HG03439 (cell line): ENCODE results near the gene CDC37L1.
A peak's percentile ranks its signal among the peaks of the same experiment; 100 is the strongest.

Experiments
- ATAC-seq: cut with Tn5 transposase; IDR thresholded peaks from one replicate; pipeline ENCODE4 v1.9.1; 2021; ENCODE audit warnings: mild to moderate bottlenecking, moderate library complexity; ENCODE audit not compliant: unreplicated experiment

Gene CDC37L1

DNA sequence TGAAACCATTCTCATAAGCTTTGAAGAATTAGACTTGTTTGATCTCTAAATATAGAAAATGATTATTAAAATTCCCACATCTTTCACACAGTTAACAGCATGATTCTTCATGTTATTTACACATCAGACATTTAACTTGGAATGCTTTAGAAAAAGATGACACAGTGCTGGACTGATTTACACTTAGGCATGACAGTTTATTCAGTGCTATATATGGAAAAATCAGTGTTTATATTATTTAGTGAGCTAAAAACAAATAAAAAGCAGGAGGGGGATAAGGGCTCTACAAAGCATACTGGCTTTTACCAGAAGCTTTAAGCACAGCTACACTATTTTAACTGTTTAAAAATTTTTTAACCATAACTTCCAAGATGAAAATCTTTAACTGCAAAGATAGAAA, 30.0 kb downstream of the CDC37L1 start:
- ATAC-seq = no peak

DNA sequence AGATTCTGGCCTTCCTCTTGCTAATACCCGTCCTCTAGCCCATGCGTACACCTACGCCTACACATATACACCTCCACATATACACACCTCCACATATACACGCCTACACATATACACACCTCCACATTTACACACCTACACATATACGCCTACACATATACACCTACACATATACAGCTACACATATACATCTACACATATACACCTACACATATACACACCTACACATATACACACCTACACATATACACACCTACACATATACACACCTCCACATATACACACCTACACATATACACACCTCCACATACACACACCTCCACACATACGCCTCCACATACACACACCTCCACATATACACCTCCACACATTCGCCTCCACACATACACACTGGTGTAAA, 34.5 kb downstream of the CDC37L1 start:
- ATAC-seq = no peak

DNA sequence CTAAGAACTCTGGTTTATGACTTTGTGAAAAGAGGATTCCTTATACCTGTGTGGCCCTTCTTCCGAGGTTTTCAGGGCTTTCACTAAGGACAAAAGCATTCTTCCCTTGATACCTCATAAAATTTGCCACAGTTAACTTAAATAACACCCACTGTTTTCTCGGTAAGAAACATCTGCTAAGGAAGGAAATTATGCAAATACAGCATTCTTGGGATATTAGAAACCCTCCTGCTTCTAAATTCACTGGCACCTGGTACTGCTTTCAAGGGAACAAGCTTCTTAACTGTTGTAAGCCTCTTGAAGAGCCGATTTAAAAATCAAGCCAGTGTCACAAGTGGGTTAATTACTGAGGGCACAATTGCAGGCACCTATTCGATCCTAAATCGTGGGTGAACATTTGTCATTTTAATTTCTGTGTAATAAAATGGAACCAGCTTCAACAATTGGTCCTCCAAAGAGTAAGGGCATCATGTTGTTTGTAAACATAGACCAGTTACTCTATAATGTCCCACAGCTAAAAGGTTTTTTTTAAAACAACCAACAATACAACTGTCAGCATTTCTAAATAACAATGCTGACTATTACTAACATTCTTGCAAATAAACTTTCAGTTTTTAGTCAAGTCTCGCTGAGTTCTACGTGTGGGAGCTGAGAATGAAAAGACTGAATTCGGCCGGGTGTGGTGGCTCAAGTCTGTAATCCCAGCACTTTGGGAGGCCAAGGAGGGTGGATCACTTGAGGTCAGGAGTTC, 35.1 kb downstream of the CDC37L1 start:
- no peak for ATAC-seq

DNA sequence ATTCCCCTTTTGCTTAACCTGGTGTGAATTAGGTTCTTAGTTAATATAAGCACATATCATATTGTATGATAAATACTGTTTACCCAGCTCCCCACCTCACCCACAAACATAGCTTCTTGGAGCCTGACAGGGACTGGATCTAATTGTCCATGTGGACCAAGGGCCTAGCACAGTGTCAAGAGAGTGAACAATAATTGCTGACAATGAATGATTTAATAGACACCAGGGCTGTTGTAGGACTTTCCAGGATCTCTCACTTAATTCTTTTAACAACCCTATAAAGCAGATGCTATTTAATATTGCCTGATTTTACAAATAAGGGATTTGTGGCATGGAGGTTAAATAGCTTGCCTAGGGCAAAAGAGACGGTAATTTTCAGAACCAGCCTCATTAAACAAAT, 36.8 kb downstream of the CDC37L1 start:
- ATAC-seq = no peak

DNA sequence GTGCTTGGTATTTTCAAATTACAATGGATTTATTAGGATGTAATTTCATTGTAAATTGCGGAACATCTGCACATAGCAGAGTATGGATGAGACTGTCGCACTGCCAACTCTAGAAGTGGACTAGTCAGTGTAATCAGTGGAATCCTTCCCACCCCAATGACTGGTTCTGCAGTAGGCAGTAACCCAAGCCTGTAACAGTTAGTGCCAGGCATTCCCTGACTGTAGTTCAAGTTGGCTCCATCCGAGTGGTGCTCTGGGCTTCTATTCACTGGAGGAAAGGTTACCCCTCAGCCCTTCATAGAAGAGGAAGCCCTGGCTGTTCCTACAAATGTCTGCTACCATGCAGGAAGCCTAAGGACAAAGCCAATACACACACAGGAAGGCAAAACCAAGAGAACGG, 38.4 kb downstream of the CDC37L1 start:
- ATAC-seq = no peak

DNA sequence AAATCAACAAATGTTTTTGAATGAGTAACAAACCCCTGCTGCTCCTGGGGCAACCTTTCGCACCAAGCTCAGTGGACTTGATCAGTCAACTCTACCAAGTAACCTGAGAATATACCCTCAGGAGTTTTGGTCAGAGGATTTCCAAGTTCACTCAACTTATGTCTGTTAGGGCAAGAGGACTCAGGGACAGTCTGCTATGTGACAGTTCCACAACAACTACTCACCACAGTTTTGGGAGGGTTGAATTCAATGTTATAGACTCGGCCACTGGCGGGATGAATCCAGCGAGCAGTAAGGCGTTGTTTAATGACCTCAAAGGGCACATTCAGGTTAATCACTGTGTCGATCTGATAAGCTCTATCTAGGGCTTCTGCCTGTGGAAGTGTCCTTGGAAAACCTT, 39.5 kb downstream of the CDC37L1 start:
- no peak for ATAC-seq

DNA sequence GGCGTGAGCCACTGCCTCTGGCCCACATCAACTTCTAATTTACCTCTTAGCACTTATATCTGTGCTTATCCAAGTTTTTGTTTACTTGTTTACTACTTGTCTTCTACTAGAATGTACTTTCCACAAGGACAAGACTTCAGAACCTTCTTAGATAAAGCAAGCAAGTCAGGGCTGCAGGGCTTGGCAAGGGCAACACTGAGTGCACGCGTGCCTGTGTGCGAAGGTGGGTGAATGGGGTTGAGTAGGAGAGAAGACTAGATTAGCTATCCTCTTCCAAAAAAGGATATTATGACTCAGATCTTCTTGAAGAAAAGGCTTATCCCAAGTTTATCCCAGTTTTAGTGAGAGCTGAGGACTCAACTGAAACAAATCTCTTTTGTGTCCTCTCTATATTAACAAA, 42.4 kb downstream of the CDC37L1 start:
- ATAC-seq = no peak

DNA sequence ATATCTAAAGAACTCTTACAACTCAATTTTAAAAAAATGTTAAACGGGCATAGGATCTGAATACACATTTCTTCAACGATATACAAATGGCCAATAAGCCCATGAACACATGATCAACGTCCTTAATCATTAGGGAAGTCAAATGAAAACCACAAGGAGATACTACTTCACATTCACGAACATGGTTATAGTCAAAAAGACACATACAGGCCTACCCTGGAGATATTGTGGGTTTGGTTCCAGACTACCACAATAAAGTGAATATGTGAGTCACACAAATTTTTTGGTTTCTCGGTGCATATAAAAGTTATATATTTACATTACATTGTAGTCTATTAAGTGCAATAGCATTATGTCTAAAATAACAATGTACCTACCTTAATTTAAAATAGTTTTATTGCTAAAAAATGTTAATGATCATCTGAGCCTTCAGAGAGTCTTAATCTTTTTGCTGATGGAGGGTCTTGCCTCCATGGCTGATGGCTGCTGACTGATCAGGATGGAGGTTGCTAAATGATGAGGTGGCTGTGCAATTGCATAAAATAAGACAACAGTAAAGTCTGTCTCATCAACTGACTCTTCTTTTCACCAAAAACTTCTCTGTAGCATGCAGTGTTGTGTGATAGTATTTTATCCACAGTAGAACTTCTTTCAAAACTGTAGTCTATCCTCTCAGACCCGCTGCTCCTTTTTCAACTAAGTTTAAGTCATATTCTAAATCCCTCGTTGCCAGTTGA, 46.5 kb downstream of the CDC37L1 start:
- no peak for ATAC-seq

DNA sequence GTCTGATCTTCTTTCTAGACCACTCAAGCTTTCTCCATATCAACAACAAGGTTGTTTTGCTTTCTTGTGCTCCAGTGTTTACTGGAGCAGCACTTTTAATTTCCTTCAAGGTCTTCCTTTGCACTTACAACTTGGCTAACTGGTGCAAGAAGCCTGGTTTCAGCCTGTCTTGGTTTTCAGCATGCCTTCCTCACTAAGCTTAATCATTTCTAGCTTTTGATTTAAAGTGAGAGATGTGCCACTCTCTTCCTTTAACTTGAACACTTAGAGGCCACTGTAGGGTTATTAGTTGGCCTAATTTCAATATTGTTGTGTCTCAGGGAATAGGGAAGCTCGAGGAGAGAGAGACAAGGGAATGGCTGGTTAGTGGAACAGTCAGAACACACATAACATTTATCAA, 48.2 kb downstream of the CDC37L1 start:
- ATAC-seq = no peak

DNA sequence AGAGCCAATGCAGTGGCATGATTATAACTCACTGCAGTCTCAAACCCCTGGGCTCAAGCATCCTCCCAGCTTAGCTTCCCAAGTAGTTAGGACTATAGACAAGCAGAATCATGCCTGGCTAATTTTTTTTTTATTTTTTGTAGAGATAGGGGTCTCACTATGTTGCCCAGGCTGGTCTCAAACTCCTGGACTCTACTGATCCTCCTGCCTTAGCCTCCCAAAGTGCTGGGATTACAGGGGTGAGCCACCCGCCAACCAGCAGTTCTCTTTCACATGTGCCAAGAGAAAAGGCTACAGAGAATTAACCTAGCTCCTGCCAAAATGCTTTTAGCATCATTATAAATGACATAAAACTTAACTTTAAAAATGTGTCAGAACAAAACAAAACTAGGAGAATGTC, 53.5 kb downstream of the CDC37L1 start:
- ATAC-seq = no peak

DNA sequence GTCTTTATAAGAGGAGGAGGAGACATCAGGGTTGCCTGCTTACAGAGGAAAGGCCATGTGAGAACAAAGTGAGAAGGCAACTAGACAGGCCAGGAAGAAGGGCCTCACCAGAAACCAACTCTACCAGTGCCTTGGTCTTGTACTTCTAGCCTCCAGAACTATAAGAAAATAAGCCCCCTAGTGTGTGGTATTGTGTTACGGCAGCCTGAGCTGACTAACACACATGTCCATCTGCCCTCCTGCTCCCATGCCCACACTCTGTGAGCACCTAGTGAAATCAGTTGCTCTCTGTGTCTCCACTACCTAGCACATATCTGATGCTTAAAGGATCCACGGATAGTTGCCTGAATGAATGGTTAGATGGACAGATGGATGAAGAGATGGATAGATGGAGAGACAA, 54.8 kb downstream of the CDC37L1 start:
- ATAC-seq = no peak

DNA sequence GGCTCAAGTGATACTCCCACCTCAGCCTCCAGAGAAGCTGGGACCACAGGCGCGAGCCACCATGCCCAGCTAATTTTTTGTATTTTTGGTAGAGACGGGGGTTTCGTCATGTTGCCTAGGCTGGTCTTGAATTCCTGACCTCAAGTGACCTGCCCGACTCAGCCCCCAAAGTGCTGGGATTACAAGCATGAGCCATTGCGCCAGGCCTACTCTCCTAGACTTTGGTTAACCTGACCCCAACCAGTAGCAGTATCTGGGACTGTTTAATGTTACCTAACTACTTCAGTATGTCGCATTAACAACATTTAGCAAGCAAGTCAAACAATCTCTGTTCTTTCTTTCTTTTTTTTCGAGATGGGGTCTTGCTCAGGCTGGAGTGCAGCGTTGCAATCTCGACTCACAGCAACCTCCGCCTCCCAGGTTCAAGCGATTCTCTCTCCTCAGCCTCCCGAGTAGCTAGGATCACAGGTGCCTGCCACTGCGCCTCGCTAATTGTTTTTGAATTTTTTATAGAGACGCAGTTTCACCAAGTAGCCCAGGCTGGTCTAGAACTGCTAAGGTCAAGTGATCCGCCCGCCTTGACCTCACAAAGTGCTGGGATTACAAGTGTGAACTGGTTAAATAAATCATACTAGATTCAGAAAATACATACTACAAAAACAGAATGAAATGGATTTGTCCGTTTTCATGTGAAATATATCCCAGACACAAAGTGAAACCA, 59.7 kb downstream of the CDC37L1 start:
- no peak for ATAC-seq

DNA sequence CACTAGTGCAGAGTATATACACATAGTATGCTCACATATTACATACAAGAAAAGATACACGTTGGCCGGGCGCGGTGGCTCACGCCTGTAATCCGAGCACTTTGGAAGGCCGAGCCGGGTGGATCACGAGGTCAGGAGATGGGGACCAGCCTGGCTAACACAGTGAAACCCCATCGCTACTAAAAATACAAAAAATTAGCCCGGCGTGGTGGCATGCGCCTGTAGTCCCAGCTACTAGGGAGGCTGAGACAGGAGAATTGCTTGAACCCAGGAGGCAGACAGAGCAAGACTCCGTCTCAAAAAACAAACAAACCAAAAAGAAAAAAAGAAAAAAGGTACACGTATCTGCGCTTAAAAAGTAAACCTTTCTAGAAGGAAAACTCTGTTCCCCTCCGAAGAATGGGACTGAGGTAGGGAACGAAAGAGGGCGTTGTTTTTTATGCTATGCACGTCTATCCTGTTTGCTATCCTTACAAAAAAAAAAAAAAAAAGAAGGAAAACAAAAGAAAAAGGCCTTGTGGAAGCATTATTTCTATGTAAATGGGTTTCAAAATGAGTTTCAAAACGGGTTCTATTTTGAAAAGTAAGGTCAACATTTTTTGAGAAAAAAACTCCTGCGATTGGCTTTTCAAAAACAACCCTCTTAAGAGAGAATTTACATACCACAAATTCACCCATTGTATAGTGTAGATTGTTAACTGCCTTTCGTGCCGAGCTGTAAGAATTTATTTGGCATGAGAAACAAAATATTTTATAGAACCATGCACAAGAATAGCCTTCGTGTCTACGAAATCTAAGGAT, 60.4 kb downstream of the CDC37L1 start:
- no peak for ATAC-seq

DNA sequence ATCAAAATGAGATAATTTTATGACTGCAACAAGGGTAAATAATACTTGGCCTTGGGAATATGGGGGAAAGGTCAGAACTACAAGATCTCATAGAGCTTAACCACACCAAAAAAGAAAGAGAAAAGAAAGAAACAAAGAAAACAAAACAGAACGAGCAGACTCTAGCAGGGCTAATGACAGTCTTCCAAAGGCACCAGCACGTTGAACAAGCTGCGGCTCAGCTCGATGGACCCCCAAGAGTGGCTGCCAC, 60.9 kb downstream of the CDC37L1 start:
- ATAC-seq = no peak

DNA sequence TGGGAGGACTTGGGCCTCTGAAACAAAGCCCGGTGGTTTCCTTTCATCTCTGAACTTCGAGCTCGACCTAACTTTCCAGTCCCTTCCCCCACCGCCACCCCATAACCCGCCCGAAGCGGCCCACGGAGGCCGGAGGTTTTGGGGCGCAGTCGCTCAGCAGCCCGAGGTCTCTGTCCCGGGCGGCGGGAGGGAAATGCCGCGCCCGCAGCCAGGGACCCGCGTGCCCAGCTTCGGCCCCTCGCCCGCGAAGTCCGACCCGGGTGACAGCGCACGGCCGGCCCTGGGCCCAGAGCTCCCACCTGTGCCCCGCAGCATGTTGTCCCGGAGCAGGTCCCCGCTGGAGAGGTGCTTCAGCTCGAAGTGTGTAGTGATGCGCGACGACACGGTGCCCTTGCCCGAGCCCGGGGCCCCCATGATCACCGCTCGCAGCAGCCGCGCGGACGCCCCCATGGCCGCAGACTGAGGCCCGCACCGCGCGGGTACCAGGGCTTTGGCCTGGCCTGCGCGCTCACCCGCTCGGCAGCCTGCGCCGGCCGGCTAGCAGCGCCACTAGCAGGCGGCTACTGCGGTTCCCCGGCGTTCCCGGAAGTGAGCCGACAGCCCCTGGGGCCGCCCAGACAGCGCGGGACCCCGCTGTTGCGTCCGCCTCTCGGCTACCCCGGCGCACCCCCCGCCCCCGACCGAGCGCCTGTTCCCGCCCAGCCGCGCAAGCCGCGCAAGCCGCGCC, 61.4 kb downstream of the CDC37L1 start, which contains the start of gene AK3:
AK3 (minus strand) TSS at position 565 of the 727 bp plus-strand sequence; CDS start at position 450, 115 bp downstream.
- ATAC-seq = peak; percentile 88

DNA sequence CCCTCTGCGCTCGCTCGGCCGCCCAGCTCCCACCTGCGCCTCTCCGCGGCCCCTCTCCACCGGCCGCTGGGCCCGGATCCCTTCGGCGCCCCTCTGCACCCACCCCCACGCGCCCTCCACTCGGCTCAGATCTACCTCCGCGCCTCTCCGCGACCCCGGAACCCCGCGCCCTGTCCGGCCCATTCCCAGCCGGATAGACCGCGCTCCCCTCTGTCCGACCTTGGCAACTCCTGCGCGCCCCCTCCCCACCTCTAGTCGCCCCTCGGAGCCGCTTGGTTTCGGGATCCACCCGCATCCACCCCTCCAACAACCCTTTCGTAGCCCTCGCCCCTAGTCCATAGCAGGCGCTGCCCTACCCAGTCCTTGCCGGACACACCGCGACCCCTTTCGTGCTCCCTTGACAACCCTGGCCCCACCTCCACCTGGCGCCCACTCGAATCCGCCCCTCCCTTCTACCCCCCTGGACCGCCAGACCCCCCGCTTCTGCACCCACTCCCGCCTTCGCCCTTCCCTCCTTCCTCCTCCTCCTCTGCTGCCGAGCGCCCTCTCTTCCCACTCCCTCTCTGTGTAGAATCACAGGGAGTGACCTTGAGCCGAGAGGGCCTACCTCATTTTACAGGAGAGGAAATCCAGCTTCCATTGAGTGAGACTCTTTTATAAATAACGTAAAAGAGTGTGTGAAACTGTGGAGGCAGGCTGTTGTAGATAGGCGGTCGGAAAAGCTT, 62.2 kb downstream of the CDC37L1 start:
- ATAC-seq = no peak

DNA sequence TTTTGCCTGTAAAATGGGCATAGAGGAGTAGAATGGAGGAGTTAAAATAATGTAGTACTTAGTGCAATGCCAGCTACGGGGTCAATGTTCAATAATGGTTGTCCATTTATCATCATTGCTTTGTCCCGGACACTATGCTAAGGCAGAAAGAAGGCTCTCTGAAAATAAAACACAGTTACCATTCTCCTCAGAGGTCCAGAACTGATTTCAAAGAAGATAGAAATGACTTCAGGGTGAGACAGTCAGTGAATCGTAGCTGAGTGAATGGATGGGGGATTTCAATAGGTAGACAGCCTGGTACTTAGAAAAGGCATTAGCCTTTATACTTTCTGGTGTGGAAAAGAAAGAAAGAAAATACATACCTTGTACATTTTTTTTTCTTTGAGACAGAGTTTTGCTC, 62.9 kb downstream of the CDC37L1 start:
- no peak for ATAC-seq

DNA sequence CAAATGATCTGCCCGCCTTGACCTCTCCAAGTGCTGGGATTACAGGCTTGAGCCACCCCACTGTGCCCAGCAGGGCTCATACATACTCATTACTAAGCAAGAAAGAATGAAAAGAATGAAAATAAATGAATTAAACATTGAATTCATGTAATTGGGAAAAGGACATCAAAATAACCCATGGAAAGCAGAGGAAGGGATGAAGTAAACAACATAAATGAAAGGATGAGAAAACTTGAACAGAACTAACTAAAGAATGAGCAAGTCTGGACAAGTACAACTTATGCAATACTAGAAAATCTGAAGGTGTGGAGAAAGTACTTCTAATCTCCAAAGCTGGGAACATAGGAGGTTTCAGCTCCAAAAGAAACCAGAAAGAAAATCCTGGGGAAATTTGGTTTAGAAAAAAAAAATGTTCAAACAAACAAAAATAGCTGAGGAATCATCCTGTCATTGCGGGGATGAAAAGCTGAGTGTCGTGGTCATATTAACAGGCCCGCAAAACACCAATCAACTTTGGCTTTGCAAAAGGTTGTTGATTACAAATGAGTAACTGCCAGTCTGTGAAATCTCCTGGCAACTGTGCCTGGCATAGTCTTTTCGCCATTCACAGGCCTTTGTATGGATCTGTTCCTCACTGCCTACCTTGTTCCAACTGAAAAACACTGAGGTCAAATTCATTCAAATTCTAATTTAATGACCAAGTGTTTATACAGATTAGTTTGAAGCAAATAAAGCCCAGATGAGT, 63.9 kb downstream of the CDC37L1 start:
- no peak for ATAC-seq

DNA sequence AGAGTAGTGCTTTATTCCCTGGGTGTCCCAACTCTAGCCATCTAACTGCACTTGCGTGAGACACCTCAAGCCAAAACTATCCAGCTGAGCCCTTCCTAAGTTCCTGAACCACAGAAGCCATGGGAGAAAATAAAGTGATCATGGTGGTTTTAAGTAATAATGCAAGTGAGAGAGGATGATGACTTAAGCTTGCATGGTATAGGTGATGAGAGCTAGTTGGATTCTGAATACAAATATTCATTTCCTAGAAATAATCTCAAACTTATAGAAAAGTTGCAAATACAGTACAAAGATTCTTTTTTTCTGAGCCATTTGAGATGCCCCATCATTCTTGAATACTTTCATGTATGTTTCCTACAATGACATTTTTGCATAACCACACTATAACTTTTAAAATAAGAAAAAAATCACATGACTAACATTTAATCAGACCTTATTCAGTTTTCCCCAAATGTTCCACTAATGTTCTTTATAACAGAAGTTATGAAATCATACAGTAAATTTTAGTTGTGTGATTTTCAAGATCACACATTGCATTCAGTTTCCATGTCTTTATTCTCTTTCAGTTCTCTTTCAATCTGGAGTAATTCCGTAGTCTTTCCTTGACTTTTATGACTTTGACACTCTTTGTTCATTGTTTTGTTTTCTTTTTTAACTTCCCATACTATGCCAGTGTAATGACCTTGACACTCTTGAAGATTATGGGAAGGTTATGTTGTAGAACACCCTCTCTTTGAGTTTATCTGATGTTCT, 67.1 kb downstream of the CDC37L1 start:
- no peak for ATAC-seq
